Activated T-cell treated with anti-CD3 and anti-CD28 coated beads, Interleukin-2, amount 50 U/mL, for 1 hour (primary cell): ENCODE data around the gene GSTO2.

ENCODE experiments used
- DNase-seq: peaks from one replicate; pipeline ENCODE4 v3.0.0-alpha.2; 2020

GSTO2 gene

GRCh38 chr10:104286939-104287338, 18.0 kb downstream of the GSTO2 start:
- no peak for DNase-seq

GRCh38 chr10:104288355-104288754, 19.4 kb downstream of the GSTO2 start:
- no peak for DNase-seq

GRCh38 chr10:104291439-104291951, 22.5 kb downstream of the GSTO2 start:
- DNase-seq: peak; percentile 88

- DNase-seq: no peak
Measured at GRCh38 chr10:104293011-104293410, 24.0 kb downstream of the GSTO2 start.

- DNase-seq: no peak
Measured at GRCh38 chr10:104293781-104294321, 24.9 kb downstream of the GSTO2 start.

- no peak for DNase-seq
Measured at GRCh38 chr10:104296687-104297436, 27.9 kb downstream of the GSTO2 start.

GRCh38 chr10:104297697-104298660, 29.0 kb downstream of the GSTO2 start:
- DNase-seq: no peak

- DNase-seq: no peak
Measured at GRCh38 chr10:104299031-104299904, 30.3 kb downstream of the GSTO2 start.

GRCh38 chr10:104300002-104300735, 31.2 kb downstream of the GSTO2 start:
- DNase-seq: no peak

- no peak for DNase-seq
Measured at GRCh38 chr10:104300736-104301292, 31.8 kb downstream of the GSTO2 start.

GRCh38 chr10:104301907-104302690, 33.1 kb downstream of the GSTO2 start:
- no peak for DNase-seq

GRCh38 chr10:104303594-104304355, 34.8 kb downstream of the GSTO2 start:
- no peak for DNase-seq

- DNase-seq: no peak
Measured at GRCh38 chr10:104304356-104304745, 35.4 kb downstream of the GSTO2 start.

GRCh38 chr10:104304927-104305326, 35.9 kb downstream of the GSTO2 start:
- no peak for DNase-seq

- no peak for DNase-seq
Measured at GRCh38 chr10:104306897-104307296, 37.9 kb downstream of the GSTO2 start.

GRCh38 chr10:104307576-104308438, 38.8 kb downstream of the GSTO2 start:
- no peak for DNase-seq

GRCh38 chr10:104308439-104308903, 39.5 kb downstream of the GSTO2 start:
- DNase-seq: no peak
